NCI-H460 (cell line): ENCODE measurements around the gene ZFX. TPM values are rescaled to one million over a fixed set of nuclear protein-coding genes. Genes with fewer than 3 reads are reported as not detected.
"Not testable (repeated sequence)": the region's sequence is repeated elsewhere in the genome, so short reads cannot be mapped to it uniquely, and the experiment has no call there.

Experiments
- DNase-seq: peaks from one replicate; pipeline ENCODE4 v3.0.0-alpha.2; 2016; ENCODE audit warnings: low read depth; ENCODE audit errors: extremely low read depth
- polyA plus RNA-seq: library from polyadenylated mRNA; depleted of rRNA; stranded (reverse); fragments of >200 nt; gene quantifications from 2 replicates; pipeline ENCODE4 v1.2.3, GENCODE V29; 2014; cell fraction: nucleus; rRNA removed
- total RNA-seq: library from RNA; depleted of rRNA; stranded (reverse); fragments of >200 nt; shearing (Covaris generic); gene quantifications from 2 replicates; pipeline ENCODE4 v1.2.3, GENCODE V29; 2014; rRNA removed

The ZFX gene
- 33.7 and 34.7 TPM in 2 replicates for total RNA-seq
- 27.8 and 28.3 TPM in 2 replicates for polyA plus RNA-seq

- DNase-seq: peak; percentile 41
These were observed at the start of gene ZFX for GRCh38 chrX:24149351-24150050. Gene ZFX, plus strand, starts transcription at chrX:24149729. Its CDS starts 23,014 bp downstream, at chrX:24172743.

- DNase-seq: no peak
These were observed 48.8 kb upstream of the ZFX start for GRCh38 chrX:24100713-24101112.

- no peak for DNase-seq
These were observed 39.5 kb upstream of the ZFX start for GRCh38 chrX:24110069-24110468.

DNA sequence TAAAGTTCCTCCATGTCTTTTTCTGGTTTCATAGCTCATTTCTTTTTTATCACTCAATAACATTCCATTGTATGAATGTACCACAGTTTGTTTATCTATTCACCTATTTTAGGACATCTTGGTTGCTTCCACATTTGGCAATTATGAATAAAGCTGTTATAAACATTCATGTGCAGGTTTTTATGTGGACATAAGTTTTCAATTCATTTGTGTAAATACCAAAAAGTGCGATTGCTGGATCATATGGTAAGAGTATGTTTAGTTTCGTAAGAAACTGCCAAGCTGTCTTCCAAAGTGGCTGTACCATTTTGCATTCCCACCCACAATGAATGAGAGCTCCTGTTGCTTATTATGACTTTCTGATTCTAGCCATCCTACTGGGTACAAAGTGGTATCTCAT lies 36.3 kb upstream of the ZFX start:
- no peak for DNase-seq

GRCh38 chrX:24117258-24117657 lies 32.3 kb upstream of the ZFX start:
- DNase-seq: peak; percentile 11

DNA sequence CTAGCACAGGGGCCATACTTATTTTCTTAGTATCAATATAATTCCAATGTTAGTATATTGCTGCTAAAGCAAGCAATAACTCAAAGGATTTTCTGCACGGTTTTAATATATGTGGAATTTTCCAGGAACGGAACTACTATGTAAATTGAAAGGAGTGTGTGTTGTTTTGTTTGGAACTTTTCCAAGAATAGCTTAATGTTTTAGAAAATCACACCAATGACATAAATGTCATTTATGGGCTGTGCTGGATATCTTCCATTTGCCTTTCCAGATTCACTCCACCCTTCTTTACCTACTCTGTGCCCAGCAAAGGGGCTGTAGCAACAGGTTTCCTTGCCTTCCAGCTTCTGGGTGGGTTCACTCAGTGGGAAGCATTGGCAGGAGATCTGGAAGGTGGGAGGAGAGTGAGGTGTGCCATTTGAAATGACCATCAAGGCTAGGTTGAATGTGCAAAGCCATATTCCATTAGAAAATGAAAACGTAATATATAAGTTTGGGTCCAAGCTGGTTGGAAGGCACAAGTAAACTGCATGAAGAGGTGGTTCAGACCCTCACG lies 25.2 kb upstream of the ZFX start:
- DNase-seq: no peak

- DNase-seq: no peak
These were observed 24.4 kb upstream of the ZFX start for GRCh38 chrX:24125028-24125612.

GRCh38 chrX:24131476-24131875 lies 18.1 kb upstream of the ZFX start:
- DNase-seq: no peak

DNA sequence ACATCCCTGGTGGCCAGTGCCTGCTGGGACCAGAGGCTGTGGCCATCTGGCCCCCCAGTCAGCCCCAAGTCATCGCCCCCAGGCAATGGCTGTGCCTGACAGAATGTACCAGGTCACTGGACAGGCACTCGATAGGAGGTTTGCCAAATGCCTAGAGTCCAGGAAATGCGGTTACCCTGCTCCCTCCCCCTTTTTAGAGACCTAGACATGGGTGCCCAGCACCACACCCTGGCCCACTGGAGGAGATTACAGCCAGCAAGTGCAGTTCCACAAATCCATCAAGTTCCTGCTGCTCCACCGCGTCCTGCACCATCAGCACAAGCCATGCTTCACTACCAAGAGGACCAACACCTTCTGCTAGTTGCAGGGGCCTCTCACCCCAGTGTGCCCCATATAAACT lies 16.2 kb upstream of the ZFX start:
- DNase-seq: no peak

- not testable (repeated sequence) for DNase-seq
These were observed 13.8 kb upstream of the ZFX start for GRCh38 chrX:24135768-24136167.

GRCh38 chrX:24137192-24137591 lies 12.3 kb upstream of the ZFX start:
- no peak for DNase-seq

GRCh38 chrX:24143982-24144381 lies 5.5 kb upstream of the ZFX start:
- DNase-seq: not testable (repeated sequence)

- no peak for DNase-seq
These were observed 5.0 kb upstream of the ZFX start for GRCh38 chrX:24144528-24144927.

DNA sequence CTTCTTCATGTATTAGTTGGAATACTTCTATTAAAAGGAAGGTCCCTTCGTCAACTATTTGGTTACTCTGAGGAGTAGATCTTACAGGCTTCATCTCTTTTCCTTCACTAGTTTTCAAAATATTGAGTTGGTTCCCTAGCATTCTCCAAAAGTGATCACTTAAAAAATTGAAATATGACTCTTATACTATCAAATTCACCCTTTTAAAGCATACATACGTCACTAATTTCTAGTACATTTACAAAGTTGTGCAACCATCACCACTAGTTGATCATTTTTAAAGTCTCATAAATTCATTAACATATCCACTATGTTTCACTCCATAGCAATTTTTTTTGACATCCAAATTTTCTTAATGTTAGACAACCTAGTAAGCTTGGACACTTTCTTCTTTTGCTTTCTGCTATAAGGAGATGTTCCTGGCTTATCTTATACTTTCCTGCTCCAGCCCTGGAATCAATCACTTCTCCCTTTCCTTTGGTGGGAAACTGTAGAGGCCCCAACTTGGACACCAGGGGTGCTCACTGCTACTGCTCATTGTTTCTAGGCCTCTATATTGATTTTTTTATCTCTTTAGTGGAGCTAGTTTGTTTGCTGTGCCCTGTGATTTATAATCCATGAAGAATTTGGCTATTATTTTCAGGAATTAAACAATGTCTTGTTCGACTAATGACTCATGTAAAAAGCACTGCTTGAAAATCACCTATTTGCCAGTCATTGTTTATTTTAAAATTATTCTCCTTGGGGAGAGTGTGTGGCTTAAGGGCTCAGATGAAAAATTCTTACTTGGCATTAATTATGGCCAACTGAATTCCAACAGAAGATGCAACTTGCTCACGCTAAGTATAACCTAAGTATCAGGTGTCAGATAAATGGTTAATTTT lies 4.0 kb upstream of the ZFX start:
- no peak for DNase-seq

GRCh38 chrX:24146283-24146949 lies 3.1 kb upstream of the ZFX start:
- DNase-seq: no peak

- DNase-seq: no peak
These were observed 2.4 kb upstream of the ZFX start for GRCh38 chrX:24147165-24147564.

DNA sequence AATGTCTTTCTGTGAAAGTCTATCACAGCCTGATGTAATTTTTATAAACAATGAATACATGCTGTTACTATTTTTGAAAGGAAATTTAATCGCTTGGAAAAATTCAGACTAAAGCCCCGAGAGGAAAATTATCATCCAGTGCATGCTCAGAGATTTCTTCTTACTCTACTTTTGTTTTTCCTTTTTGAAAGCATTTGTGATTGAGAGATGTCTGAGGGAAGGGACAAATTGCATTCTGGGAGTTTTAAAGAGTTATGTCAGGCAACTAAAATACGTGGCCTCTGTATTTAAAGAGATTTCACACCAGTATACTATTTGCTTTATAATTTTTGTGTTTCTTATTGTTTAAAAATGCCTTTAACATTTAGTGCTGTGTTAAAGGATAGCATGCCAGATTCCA lies 1.4 kb upstream of the ZFX start:
- DNase-seq: no peak

- DNase-seq: no peak
These were observed 786 bp upstream of the ZFX start for GRCh38 chrX:24148535-24149350.

DNA sequence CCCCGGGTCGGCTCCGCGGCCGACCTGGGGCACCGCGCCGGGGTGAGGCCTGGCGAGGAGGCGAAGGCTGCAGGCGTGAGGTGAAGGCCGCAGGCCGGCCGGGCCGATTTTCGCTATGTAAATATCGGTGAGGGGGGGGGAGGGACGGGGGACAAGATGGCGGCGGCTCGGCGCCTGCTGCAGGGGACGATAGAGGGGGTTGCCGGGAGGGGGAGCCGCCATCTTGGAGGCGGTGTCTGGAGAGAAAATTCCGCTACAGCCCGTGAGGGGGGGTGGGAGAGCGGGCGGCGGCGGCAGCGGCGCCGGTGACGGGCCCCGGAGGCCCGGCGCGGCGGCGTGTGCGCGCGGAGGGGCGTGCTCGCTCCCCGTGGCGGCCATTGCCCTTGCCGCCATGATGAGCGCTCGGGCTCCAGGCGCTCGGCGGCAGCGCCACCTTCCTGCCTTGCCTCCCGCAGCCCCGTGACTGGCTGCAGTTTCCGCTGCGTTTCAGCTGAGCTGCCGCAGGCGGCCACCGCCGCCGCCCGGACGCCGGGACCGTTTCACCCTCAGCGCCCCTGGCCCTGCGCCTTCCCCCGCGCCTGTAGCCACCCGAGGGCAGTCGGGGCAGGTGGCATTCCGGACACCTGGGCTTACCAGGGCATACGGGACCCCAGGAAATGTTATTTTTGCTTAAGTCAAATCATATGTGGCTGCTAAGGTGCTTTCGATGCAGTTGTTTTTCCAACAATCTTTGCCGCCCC lies 692 bp downstream of the ZFX start:
- DNase-seq: peak; percentile 89
